NCI-H1092 treated with DMSO at 0.1 percent for 48 hours (cell line): Measurements from ENCODE around the gene ING2.
"Not testable (repeated sequence)": the region's sequence is repeated elsewhere in the genome, so short reads cannot be mapped to it uniquely, and the experiment has no call there.

Experiments
- DNase-seq: peaks from one replicate; lab custom pipeline; 2025; lab: John Stamatoyannopoulos, UW

ING2 gene

DNA sequence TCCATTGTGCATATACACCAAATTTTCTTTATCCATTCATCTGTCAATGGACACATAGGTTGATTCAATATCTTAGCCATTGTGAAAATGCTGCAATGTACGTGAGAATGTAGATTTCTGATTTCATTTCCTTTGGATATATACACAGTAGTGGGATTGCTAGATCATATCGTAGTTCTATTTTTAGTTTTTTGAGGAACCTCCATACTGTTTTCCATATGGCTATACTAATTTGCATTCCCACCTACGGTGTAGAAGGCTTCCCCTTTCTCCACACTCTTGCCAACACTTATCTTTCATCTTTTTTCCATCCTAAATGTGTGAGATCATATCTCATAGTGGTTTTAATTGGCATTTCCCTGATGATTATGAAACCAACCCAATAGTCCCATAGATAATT lies 43.4 kb downstream of the ING2 start:
- DNase-seq, result no peak

- DNase-seq, result no peak
Observed at GRCh38 chr4:183550345-183551093, 45.7 kb downstream of the ING2 start.

- DNase-seq, result no peak
Observed at GRCh38 chr4:183552274-183553146, 47.7 kb downstream of the ING2 start.

DNA sequence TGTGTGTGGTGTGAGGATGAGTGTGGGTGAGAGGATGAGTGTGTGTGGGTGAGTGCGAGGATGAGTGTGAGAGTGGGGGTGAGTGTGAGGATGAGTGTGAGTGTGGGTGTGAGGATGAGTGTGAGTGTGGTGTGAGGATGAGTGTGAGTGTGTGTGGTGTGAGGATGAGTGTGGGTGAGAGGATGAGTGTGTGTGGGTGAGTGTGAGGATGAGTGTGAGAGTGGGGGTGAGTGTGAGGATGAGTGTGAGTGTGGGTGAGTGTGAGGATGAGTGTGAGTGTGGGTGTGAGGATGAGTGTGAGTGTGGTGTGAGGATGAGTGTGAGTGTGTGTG lies 48.3 kb downstream of the ING2 start:
- not testable (repeated sequence) for DNase-seq

GRCh38 chr4:183553601-183554345 lies 48.9 kb downstream of the ING2 start:
- DNase-seq, result no peak

- DNase-seq, result no peak
Observed at GRCh38 chr4:183554346-183554686, 49.5 kb downstream of the ING2 start.

DNA sequence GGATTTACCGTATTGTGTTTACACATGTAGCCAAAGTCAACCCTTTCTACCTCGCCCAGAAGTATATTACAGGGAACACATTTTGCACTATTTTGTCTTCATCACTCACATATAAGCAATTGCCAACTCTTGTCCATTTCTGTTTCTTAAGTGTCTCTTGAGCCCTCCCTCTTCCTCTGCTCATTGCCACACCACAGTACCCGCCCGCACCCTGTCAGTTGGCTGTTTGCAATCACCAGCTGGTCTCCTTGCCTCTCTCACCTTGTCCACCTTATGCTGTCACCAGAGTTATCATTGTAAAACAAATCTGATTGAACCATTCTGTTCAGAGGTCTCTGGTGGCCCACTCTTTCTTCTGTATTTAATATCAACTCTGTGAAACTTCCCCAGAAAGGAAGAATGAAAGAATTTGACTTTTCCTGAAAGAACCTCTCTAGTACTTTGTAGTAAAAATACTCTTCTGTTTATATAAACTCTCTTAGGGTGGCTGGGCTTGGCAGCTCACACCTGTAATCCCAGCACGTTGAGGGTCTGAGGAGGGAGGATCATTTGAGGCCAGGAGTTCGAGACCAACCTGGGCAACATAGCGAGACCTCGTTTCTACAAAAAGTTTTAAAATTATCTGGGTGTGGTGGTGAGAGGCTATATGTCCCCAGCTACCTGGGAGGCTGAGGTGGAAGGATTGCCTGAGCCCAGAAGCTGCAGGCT lies 50.2 kb downstream of the ING2 start:
- DNase-seq, result no peak

- no peak for DNase-seq
Observed at GRCh38 chr4:183556947-183557346, 52.1 kb downstream of the ING2 start.

GRCh38 chr4:183557611-183558010 lies 52.8 kb downstream of the ING2 start:
- DNase-seq, result no peak

- no peak for DNase-seq
Observed at GRCh38 chr4:183558873-183559272, 54.0 kb downstream of the ING2 start.

GRCh38 chr4:183561905-183562304 lies 57.0 kb downstream of the ING2 start:
- DNase-seq, result no peak
